Measurements from ENCODE around the gene ROR2. TPM values are rescaled to one million over a fixed set of nuclear protein-coding genes. Genes with fewer than 3 reads are reported as not detected.

ROR2 gene
- polyA plus RNA-seq, 4 donors = 0.54 to 5.6 (median 3.2) TPM; not detected in 1

- WGBS, 3 donors = 75 to 91% (median 90%) methylated on average over 5 of the region's 5 CpGs
- Histone ChIP-seq H3K27me3 (ENCODE audit: control insufficient read depth in 3 of 3, insufficient read depth in 3 of 3, low read length in 3 of 3) (no peaks in the 10 kb centered on the region), H3K9me3 (ENCODE audit: control insufficient read depth in 2 of 2, insufficient read depth in 1 of 2, low read depth in 1 of 2, low read length in 1 of 2) (peaks cover 0 to 8% of the 10 kb centered on the region in 2 donors), H3K27ac (ENCODE audit: low read depth in 1 of 3, low read length in 2 of 3) (no peak overlapping the region), H3K36me3 (ENCODE audit: control insufficient read depth in 3 of 3, insufficient read depth in 2 of 3, low read depth in 1 of 3, low read length in 3 of 3) (no peaks in the 10 kb centered on the region), H3K4me3 (ENCODE audit: low read depth in 1 of 3, low read length in 3 of 3) (no peak overlapping the region), H3K4me1 (ENCODE audit: control insufficient read depth in 3 of 3, insufficient read depth in 2 of 3, low read depth in 1 of 3, low read length in 2 of 3) (peaks cover 0 to 3% (median 0%) of the 10 kb centered on the region in 3 donors)
- DNase-seq = no peak
- FAIRE-seq = no peak
These were observed 8.1 kb upstream of the ROR2 start for GRCh38 chr9:91958174-91958573.

DNA sequence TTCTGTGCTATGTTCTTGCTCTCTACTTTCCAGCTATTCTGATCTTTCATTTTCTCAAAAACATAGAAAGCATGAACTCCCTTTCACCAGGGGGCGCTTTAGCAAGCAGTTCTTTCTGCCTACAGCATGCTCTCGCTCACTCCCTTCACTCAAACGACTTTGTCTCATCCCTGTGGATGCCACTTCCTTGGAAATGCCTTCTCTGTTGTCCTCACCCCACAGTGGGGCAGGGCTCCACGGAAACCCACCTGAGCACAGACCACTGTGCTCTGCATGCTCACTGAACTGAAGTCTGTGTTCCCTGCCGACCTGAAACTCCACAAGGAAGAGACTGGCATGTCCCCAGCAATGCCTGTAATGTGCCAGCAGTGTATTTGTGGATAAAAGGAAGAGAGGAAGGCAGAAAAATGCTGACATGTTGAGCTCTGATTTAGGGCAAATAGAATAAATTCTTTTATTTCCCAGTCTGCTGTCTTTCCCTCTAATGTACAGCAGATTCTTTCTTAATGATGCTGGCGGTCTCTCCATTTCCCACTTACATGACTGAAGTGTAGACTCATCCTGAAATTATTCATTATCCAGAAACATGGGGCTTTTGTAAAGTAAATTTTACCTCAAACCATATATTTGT lies 4.9 kb upstream of the ROR2 start:
- WGBS, 3 donors = 23% methylated on average over 6 of the region's 6 CpGs
- peaks cover 0 to 7% of the 10 kb centered on the region in 2 donors for H3K9me3 ChIP-seq (ENCODE audit: control insufficient read depth in 2 of 2, insufficient read depth in 1 of 2, low read depth in 1 of 2, low read length in 1 of 2)
- no peak overlapping the region for H3K27ac ChIP-seq (ENCODE audit: low read depth in 1 of 3, low read length in 2 of 3)
- peaks cover 0 to 5% (median 3%) of the 10 kb centered on the region in 3 donors for H3K27me3 ChIP-seq (ENCODE audit: control insufficient read depth in 3 of 3, insufficient read depth in 3 of 3, low read length in 3 of 3)
- DNase-seq = peak; percentile 37 to 82
- FAIRE-seq = no peak
- no peaks in the 10 kb centered on the region for H3K36me3 ChIP-seq (ENCODE audit: control insufficient read depth in 3 of 3, insufficient read depth in 2 of 3, low read depth in 1 of 3, low read length in 3 of 3)
- H3K4me1 ChIP-seq (ENCODE audit: control insufficient read depth in 3 of 3, insufficient read depth in 2 of 3, low read depth in 1 of 3, low read length in 2 of 3) = peaks cover 0 to 3% (median 0%) of the 10 kb centered on the region in 3 donors
- no peak overlapping the region for H3K4me3 ChIP-seq (ENCODE audit: low read depth in 1 of 3, low read length in 3 of 3)

DNA sequence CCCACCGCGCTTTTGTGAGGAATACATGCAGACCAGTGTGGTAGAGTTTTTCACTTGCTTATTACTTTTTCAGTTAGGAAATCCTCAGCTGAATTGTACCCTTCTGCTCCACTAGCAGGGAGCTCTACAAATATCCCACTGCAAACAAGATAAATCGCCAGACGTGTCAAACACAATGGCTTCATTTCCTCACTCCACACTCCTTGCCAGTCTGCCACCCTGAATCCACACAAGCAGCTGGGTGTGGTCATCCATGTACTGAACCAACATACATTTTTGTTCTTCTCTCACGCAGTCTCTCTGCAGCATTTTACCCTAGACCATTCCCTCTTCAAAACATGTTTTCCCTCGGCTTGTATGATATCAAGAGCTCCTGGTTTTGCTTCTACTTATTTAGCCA lies 3.7 kb upstream of the ROR2 start:
- H3K4me1 ChIP-seq (ENCODE audit: control insufficient read depth in 3 of 3, insufficient read depth in 2 of 3, low read depth in 1 of 3, low read length in 2 of 3) = peaks cover 0 to 3% (median 0%) of the 10 kb centered on the region in 3 donors
- peaks cover 3 to 8% (median 6%) of the 10 kb centered on the region in 3 donors for H3K27me3 ChIP-seq (ENCODE audit: control insufficient read depth in 3 of 3, insufficient read depth in 3 of 3, low read length in 3 of 3)
- 87 to 89% (median 88%) methylated on average over 6 of the region's 6 CpGs for whole genome bisulfite sequencing, 3 donors
- H3K4me3 ChIP-seq (ENCODE audit: low read depth in 1 of 3, low read length in 3 of 3) = no peak overlapping the region
- no peak overlapping the region for H3K27ac ChIP-seq (ENCODE audit: low read depth in 1 of 3, low read length in 2 of 3)
- H3K36me3 ChIP-seq (ENCODE audit: control insufficient read depth in 3 of 3, insufficient read depth in 2 of 3, low read depth in 1 of 3, low read length in 3 of 3) = no peaks in the 10 kb centered on the region
- peaks cover 0 to 7% of the 10 kb centered on the region in 2 donors for H3K9me3 ChIP-seq (ENCODE audit: control insufficient read depth in 2 of 2, insufficient read depth in 1 of 2, low read depth in 1 of 2, low read length in 1 of 2)
- DNase-seq (no peak), FAIRE-seq (no peak)

- 74 to 76% (median 76%) methylated on average over 6 of the region's 6 CpGs for WGBS, 3 donors
- no peak for FAIRE-seq
These were observed 2.0 kb upstream of the ROR2 start for GRCh38 chr9:91951944-91952520.

GRCh38 chr9:91949392-91949945 lies 559 bp downstream of the ROR2 start:
- Histone ChIP-seq H3K4me3 (ENCODE audit: low read depth in 1 of 3, low read length in 3 of 3) (peak overlapping the region; percentile 43 to 76 (median 63)), H3K9me3 (ENCODE audit: control insufficient read depth in 2 of 2, insufficient read depth in 1 of 2, low read depth in 1 of 2, low read length in 1 of 2) (peaks cover 0 to 7% of the 10 kb centered on the region in 2 donors), H3K27ac (ENCODE audit: low read depth in 1 of 3, low read length in 2 of 3) (peak overlapping the region in 2 of 3 donors; percentile 55 to 75), H3K27me3 (ENCODE audit: control insufficient read depth in 3 of 3, insufficient read depth in 3 of 3, low read length in 3 of 3) (peaks cover 11 to 14% (median 12%) of the 10 kb centered on the region in 3 donors), H3K36me3 (ENCODE audit: control insufficient read depth in 3 of 3, insufficient read depth in 2 of 3, low read depth in 1 of 3, low read length in 3 of 3) (no peaks in the 10 kb centered on the region), H3K4me1 (ENCODE audit: control insufficient read depth in 3 of 3, insufficient read depth in 2 of 3, low read depth in 1 of 3, low read length in 2 of 3) (peaks cover 0 to 16% (median 0%) of the 10 kb centered on the region in 3 donors)
- DNase-seq (no peak), FAIRE-seq (no peak)
- WGBS, 3 donors = 2 to 8% (median 3%) methylated on average over 55 to 61 of the region's 61 CpGs

More at GRCh38 chr9:91951944-91952520, 2.0 kb upstream of the ROR2 start:
- no peak for DNase-seq
- H3K36me3 ChIP-seq (ENCODE audit: control insufficient read depth in 3 of 3, insufficient read depth in 2 of 3, low read depth in 1 of 3, low read length in 3 of 3) = no peaks in the 10 kb centered on the region
- peaks cover 0 to 7% of the 10 kb centered on the region in 2 donors for H3K9me3 ChIP-seq (ENCODE audit: control insufficient read depth in 2 of 2, insufficient read depth in 1 of 2, low read depth in 1 of 2, low read length in 1 of 2)
- peaks cover 0 to 3% (median 0%) of the 10 kb centered on the region in 3 donors for H3K4me1 ChIP-seq (ENCODE audit: control insufficient read depth in 3 of 3, insufficient read depth in 2 of 3, low read depth in 1 of 3, low read length in 2 of 3)
- H3K4me3 ChIP-seq (ENCODE audit: low read depth in 1 of 3, low read length in 3 of 3) = no peak overlapping the region
- no peak overlapping the region for H3K27ac ChIP-seq (ENCODE audit: low read depth in 1 of 3, low read length in 2 of 3)
- H3K27me3 ChIP-seq (ENCODE audit: control insufficient read depth in 3 of 3, insufficient read depth in 3 of 3, low read length in 3 of 3) = peaks cover 9 to 14% (median 11%) of the 10 kb centered on the region in 3 donors

GRCh38 chr9:91948597-91949391 lies 1.2 kb downstream of the ROR2 start:
- H3K4me1 ChIP-seq (ENCODE audit: control insufficient read depth in 3 of 3, insufficient read depth in 2 of 3, low read depth in 1 of 3, low read length in 2 of 3) = peaks cover 0 to 15% (median 0%) of the 10 kb centered on the region in 3 donors
- 2 to 3% (median 3%) methylated on average over 56 to 66 of the region's 66 CpGs for WGBS, 3 donors
- no peaks in the 10 kb centered on the region for H3K36me3 ChIP-seq (ENCODE audit: control insufficient read depth in 3 of 3, insufficient read depth in 2 of 3, low read depth in 1 of 3, low read length in 3 of 3)
- peaks cover 11 to 14% (median 12%) of the 10 kb centered on the region in 3 donors for H3K27me3 ChIP-seq (ENCODE audit: control insufficient read depth in 3 of 3, insufficient read depth in 3 of 3, low read length in 3 of 3)
- H3K4me3 ChIP-seq (ENCODE audit: low read depth in 1 of 3, low read length in 3 of 3) = peak overlapping the region; percentile 43 to 76 (median 63)
- H3K27ac ChIP-seq (ENCODE audit: low read depth in 1 of 3, low read length in 2 of 3) = peak overlapping the region in 2 of 3 donors; percentile 55 to 75
- H3K9me3 ChIP-seq (ENCODE audit: control insufficient read depth in 2 of 2, insufficient read depth in 1 of 2, low read depth in 1 of 2, low read length in 1 of 2) = peaks cover 0 to 7% of the 10 kb centered on the region in 2 donors
- FAIRE-seq (no peak), DNase-seq (peak; percentile 15 to 84)

DNA sequence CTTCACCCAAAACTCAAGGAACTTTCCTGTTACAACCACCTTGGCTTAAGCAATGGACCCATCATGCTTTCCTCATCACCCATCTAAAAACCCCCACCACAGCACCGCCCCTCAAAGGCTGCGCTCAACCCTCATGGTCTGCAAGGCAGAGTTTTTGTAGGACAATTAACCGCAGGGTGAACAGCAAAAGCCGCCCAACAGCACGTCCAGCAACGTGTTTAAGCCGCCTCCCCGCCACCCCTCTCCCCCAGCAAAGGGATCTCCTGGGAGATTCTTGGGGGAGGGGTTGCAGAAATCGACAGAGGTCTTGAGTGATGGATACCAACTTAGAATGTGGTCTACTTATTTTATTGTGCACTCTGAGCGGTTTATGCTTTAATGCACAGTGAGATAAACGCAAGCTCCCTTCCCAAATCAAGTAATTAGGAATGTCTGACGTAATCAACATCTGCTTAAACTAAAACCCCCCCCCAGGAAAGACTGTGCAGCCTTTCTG lies 1.9 kb downstream of the ROR2 start:
- FAIRE-seq = no peak
- Histone ChIP-seq H3K27me3 (ENCODE audit: control insufficient read depth in 3 of 3, insufficient read depth in 3 of 3, low read length in 3 of 3) (peaks cover 11 to 14% (median 12%) of the 10 kb centered on the region in 3 donors), H3K36me3 (ENCODE audit: control insufficient read depth in 3 of 3, insufficient read depth in 2 of 3, low read depth in 1 of 3, low read length in 3 of 3) (no peaks in the 10 kb centered on the region), H3K9me3 (ENCODE audit: control insufficient read depth in 2 of 2, insufficient read depth in 1 of 2, low read depth in 1 of 2, low read length in 1 of 2) (peaks cover 0 to 7% of the 10 kb centered on the region in 2 donors), H3K4me1 (ENCODE audit: control insufficient read depth in 3 of 3, insufficient read depth in 2 of 3, low read depth in 1 of 3, low read length in 2 of 3) (peaks cover 0 to 15% (median 0%) of the 10 kb centered on the region in 3 donors), H3K4me3 (ENCODE audit: low read depth in 1 of 3, low read length in 3 of 3) (peak overlapping the region in 2 of 3 donors; percentile 22 to 76), H3K27ac (ENCODE audit: low read depth in 1 of 3, low read length in 2 of 3) (peak overlapping the region in 2 of 3 donors; percentile 45 to 75)
- DNase-seq = no peak
- WGBS, 3 donors = 29 to 39% (median 35%) methylated on average over 12 of the region's 12 CpGs

Data from small intestine (tissue), 7 donors.